Stimulated activated CD4-positive, alpha-beta T cell treated with anti-CD3 and anti-CD28 coated beads, TNF-alpha, amount 100 ng/mL, for 48 hours (primary cell): ENCODE measurements around the gene PLXNA2.

ENCODE experiments used
- DNase-seq, 3 donors: peaks; one replicate each; pipeline ENCODE4 v3.0.0-alpha.2; 2020; ENCODE audit warnings: low read depth in 3 of 3

The PLXNA2 gene

DNA sequence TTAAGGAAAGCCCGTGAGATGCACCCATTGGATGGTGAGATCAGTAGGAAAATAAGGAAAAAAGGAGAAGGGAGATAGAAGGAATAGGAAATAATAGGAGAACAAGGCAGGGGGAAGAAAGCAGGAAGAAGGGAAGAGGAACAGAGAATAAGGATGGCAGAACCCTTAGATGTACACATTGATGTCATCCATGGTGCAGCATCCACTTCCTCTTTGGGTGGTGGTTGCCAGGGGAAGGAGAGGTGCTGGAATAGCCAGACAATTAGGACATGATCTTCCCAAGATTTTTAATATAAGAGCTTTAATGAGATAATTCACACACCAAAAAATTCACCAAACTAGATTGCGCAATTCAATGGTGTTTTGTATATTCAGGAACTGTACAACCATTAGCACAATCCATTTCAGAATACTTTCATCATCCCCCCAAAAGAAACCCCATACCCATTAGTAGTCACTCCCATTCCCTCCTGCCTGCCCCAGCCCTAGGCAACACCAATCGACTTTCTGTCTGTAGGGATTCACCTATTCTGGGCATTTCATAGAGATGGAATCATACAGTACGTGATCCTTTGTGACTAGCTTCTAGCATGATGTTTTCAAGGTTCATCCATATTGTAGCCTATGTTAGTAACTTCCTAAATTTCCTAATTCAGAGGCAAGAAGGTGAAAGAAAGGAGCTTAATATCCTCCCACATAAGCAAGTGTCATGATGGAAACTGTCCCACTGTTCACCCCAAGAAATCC, 121.4 kb downstream of the PLXNA2 start:
- DNase-seq, result no peak

DNA sequence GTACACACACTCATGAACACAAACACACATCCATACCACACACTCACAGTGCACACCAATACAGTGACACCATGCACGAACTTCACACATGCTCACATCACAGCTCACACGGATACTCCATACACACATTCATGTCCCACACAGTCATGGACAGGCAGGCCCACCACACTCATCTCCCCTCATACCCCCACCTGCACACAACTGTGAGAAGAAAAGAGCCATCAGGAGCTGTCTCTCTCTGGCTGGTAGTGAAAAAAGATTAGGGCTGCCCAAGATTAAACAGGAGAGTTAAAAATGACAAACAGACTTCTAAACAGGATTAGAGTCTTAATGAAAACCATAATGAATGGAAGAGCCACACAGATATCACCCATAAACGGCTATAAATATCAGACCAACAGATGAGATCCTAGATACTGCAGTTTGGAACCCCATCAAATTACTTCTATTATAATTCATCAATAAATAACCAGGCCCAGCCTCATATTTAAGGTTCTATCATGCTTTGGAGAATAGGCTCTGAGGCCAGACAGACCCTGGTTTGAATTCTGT, 122.3 kb downstream of the PLXNA2 start:
- DNase-seq, result no peak

DNA sequence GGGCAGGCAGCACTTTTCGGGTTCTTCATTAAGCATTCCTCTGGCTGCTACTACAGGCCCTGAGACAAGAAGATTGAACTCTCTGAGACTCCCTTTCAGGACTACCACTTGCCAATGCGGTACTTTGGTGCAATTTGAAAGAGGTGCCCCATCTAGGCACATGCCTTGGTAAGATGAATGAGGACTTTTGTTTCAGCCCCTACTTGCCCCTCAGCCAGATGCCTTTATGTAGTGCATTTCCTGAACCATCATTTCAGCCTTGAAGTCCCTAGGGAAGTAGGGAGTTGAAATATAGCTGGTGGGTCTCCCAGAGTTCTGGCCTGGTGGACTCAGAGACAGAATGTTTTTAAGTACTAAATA, 123.8 kb downstream of the PLXNA2 start:
- DNase-seq, result no peak

DNA sequence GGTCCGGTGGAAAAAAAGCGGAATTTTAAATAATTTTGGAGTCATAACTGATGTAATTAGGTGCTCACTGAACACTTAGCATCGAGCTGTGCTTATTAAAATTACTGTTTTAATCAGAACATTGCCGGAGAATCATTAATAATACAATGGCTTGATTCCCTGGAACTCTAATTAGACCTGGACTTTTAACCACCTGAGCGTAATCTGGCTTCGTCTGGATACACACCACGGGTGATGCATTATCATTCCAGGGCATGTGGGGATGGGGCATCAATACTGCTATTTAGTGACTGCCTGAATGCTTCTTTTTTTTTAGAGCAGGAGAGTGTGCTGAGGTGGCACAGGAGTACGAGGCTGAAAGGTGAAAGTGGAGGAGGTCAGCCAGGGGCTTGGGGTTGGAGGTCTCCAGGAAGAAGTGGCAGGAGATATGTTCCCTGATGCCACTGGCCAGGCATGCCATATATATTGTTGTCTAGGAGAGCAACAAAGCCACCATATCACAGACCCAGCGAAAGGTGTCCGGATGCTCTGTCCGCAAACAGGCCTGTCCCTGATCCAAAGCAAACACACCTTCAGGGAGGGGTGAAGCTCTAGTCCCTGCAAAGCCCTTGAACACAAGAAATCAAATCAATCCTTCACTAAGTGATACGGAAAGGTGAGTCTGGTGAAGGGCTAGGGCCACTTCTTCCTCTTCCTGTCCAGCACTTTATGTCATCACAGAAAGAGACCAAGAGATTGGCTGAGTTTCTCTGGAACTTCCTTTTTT, 125.2 kb downstream of the PLXNA2 start:
- DNase-seq, result no peak

DNA sequence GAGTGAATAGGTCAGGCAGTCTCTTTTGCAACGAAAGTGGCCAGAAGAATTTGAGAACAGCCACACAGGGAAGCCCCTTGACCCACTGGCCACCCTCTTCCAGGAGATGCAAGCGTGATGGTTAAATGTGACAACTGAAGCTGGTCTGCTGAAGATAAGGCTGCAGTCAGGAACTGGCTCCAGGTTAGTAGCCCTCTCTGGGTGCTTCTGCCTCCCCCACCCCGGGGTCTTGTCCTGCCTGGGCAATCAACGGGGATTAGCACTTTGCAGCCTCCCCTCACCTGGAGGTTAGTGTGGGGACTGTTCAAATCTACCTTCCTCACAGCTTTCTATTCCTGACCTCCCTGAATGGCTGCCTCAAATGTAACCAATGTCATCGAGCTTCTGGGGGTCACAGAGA, 125.9 kb downstream of the PLXNA2 start:
- DNase-seq, result no peak

DNA sequence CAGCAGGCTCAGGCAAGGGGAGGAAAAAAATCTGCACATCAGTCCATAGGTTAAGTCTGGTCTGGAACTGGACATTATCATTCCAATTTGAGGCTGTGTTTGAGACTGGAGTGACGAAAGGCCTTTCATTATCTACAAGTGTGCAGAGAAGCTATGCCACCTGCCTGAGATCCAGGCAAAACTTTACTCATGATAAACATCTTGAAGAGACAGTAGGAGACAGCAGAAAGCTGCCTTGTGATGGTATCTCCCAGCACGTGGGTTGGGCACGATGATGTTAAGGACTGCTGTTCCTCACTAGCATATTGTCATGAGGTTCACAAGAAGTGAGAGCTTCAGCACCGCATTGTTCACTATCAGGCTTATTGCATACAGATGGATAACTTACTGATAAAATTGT, 126.4 kb downstream of the PLXNA2 start:
- DNase-seq, result no peak

DNA sequence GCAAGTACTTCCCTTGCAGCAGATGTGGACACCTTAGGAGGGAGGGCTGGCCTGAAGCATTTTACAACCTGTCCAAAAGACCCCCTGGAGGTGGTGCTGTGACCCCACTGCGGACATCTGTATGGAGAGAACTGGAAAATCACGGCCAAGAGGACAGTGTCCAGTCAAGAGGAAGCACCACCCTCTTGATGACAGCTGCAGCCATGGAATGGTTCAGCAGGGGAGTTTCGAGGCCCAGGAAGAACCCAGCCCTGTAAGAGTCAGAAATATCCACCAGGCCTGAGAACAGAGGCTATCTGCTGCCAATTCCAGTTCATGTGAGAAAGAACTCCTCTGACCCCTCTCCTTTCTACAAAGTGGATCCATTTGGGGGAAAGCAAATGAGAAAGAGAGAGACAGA, 126.8 kb downstream of the PLXNA2 start:
- no peak for DNase-seq

DNA sequence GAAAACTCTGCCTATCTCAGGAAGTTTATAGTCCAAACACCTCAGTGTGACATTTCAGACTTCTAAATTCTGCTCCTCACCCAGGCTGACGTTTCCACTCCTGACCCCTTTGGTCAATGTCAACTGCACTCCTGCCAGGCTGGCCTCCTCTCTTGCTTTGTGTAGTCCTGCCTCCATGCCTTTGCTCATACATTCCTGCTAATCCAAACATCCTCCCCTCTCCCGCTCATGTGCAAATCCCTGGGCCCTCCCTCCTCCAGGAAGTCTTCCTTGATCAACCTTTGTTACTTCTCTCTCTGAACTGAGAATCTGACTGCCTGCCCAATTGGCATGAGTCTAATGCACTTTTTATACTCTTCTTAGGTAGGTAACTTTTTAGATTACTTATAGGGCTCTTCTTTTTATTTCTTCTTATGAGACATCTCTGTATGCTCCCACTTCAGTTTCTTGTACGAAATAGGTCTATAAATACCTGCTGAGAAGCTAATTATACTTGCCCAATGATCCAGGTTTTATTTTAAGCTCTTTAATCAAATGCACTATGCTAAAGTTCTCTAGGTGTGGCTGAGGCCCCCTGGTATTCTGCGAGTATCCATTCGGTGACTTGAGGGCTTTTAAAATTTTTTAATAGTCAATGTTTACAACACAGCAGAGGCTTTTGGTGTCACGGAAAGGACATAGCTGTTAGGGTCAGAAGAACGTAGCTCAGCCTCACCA, 128.1 kb downstream of the PLXNA2 start:
- DNase-seq, result no peak

DNA sequence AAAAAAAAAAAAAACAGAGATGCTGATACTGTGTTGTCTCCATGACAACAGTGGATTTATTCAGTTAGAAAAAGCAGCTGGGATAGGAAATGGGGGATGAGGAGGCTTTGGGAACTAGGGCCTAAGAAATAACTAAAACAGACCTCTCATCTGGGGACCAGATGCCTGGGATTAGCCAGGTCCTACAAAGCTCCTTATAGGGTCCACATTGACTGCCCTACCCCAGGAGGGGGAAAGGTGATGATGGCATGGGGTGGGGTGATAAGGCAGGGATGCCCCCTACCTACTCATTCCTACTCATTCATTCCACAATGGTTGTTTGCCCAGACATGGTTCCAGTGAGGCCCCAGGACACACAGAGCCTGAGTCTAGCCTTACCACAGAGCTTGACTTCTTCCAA, 131.2 kb downstream of the PLXNA2 start:
- DNase-seq, result no peak

DNA sequence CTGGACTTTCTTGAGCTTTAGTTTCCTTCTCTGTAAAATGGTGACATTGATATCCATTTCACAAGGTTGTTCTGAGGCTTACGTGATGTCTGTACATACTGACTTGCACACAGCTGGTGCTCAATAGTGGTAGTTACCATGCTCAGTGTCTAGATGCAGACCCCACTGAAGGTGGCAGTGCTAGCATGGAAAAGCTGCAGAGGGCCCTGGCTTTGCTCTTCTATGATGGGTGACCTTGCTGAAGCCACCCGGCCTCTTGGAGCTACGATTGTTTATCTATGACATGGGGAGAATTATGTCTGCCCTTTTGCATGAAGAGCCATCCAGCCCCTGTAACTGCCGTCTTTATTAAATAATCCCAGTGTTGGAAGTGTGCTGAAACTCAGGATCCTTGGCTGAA, 131.8 kb downstream of the PLXNA2 start:
- DNase-seq, result no peak

DNA sequence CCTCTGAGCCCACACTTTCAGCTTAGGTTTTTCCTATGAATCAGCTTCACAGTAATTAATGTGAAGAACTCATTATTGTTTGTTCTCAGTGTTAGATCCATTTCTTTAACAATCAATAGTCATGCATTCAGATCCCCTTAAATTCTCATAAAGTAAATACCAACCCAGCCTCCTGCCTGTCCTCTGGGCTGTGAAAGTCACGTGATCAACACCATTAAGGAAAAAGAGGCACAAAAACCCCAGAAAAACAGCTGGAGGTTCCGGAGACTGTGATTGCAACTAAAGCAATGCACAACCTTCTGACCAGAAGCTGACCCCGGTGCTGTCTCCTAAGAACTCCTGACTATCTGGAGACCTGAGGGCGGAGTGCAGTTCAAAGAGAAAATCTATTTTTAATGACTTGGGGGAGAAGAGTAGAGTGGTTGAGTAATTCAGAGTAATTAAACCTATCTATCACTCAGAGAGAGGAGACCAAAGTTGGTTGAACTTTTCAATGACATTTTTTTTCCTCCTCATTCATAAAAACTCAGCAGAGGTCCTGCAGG, 132.5 kb downstream of the PLXNA2 start:
- DNase-seq, result no peak

DNA sequence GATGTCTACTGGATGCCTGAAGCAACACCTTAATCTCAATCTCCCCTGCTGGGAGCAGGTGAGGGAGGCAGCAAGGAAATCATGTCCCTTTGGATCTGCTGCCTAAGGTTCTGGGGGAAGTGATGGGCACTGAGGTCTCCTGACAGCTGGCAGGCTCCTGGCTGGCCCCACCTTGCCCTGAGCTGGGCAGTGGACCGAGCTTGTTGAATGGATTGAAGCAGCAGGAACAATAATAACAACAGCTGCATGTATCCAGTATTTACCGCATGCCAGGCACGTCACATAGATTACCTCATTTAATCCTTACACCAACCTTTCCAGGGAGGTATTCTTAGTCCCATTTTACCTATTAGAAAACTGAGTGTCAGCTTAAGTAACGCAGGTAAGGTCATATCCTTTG, 133.9 kb downstream of the PLXNA2 start:
- no peak for DNase-seq

DNA sequence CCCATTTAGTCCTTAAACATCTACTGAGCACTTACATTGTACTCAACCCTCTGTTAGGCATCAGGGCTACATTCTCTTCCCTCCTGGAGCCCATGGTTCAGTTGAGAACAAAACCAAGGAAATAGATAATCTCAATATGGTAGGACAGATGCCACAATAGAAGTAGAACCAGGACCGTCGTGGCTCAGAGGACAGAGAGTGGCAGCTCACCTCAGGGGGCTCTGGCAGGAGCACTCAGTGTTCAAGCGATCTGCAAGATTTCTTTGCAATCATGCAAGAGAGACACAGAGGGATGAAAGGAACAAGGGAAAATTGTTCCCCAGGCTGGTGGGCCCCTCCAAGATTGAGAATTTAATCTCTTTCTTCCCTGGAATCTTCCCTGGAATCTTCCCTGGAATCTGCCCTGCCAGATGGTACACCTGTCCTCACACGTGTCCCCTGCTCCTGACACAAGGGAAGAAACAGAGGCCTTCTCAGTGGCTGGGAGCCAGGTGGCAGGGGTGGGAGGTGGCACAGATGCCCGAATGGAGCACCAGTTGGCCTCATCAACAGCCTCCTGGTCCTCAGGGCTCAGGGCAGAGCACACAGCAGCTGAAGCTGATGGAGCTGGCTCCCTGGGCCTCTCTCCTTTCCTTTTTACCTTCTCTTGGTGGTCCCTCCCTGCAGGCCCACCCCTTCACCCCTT, 135.4 kb downstream of the PLXNA2 start:
- DNase-seq, result no peak

DNA sequence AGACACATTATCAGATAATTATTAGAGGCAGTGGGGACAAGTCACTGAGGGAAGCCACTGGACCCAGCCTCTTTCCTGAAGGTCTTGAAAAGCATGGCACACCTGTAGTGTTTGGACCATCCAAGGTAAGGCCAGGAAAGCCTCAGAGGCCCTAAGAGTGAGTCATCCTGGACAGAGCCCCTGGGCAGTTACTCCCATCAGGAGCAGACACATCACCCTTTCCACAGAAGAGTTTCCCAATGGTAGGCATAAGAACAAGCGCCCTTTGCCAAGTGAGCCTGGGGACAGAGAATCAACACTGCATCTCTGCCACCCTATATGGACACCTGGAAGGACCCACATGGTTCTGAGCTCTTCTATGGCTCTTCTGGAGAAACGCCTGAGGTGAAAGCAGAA, 136.0 kb downstream of the PLXNA2 start:
- DNase-seq, result no peak

DNA sequence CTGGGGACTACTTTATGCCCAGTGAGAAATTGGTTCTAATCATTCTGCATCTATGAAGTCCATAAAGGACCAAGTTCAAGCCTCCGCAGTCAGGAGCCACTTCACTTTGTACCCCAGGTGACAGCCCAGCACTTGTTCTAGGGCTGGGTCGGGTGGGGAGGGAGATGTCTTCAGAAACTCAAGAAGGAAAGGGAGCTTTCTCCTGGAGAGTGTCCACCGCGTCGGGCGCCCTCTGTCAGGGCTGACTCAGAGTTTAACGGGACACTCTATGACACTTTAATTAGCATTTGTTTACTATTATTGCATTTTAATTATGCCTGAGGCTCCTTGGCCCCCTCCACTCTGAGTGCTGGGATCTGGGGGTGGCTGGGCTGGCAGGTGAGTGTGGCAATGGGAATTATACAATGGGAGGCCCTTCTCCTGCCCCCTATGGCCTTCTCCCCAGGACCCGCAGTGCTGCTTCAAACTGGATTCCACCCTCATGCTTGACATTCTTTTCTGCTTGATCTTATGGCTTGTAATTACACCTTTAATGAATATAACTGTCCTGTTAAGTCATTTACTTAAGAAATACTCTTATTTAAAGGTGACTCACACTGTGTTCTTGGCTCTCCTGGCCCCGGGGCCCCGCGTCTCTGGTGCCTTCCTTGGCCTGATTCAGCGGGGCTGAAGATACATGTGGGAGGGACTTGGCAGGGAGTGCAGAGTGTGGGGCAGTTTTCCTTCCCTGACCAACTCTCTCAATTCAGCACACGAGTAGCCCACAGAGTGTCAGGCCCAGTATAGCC, 136.6 kb downstream of the PLXNA2 start:
- DNase-seq, result no peak

DNA sequence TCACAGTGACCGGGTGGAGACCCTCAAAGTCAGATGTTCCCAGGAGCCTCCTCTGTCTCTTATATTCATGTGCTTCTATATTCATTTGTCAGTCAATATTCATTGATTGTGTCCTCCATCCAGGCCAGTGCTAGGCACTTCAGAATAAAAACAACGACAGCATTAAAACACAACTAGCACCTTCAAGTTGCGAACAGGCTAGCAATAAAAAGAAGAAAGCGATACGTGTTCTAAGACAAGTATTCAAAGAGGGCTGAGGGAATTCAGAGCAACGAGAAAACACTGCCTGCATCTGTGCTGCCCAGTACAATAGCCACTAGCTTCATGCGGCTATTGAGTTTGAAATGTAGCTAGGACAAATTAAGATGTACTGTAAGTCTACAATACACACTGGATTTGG, 138.0 kb downstream of the PLXNA2 start:
- DNase-seq, result no peak

DNA sequence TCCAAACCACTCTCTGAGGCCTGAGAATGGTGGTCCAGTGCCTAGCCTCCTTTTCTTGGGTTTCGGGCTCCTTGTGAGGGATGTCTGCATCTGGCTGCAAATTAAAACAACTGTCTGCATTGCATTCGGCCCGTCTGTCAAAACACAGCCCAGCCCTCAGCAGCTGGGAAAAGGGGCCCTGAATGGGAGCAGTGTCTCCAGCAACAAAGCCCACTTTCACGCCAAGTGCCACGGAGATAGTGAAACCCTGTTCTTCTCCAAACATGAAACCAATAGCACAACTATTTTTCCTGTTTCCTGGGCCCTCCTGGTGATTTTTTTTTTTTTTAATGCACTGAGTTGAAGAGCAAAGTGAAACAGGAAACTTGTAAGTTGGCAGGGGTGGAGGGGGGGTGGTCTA, 138.4 kb downstream of the PLXNA2 start:
- no peak for DNase-seq

DNA sequence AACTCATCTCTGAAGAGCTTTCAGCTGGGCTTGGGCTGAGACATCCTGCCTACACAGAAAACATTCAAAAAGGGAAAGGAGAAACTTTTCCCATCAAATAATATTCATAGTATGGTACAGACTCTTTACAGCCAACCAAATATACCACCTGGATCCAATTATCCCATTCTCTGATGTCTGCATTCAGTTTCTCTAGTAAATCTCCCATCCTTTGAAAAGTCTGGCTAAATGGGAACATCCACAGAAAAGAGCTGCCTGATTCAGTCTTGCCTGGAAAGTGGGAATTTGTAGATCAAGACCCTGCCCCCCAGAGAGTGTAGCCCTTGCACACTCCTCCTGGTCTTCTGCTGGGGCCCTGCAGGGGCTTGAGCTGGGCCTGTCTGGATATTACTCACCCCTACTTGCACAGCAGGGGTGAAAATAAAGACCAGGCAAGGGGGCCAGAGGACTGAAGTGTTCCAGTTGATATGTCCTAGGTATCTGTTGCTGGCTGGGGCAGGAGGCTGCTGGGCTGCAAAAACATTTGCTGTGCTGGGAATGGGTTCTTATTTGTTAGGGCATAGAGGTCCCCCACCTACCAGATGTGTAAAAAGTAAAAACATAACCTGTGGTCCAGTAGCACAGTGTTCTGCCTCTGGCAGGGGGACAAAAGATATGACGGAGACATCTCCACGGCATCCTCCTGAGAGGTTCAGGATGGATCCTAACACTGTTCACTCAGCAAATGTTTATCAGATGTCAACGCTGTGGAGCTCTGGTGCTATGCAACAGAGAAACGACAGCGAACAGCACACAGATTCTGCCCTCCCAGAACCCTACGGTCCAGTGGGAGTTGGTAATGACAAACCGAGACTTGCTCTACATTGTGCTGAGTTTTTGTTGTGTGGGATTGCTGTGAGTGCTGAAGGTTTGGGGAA, 140.3 kb downstream of the PLXNA2 start:
- no peak for DNase-seq

DNA sequence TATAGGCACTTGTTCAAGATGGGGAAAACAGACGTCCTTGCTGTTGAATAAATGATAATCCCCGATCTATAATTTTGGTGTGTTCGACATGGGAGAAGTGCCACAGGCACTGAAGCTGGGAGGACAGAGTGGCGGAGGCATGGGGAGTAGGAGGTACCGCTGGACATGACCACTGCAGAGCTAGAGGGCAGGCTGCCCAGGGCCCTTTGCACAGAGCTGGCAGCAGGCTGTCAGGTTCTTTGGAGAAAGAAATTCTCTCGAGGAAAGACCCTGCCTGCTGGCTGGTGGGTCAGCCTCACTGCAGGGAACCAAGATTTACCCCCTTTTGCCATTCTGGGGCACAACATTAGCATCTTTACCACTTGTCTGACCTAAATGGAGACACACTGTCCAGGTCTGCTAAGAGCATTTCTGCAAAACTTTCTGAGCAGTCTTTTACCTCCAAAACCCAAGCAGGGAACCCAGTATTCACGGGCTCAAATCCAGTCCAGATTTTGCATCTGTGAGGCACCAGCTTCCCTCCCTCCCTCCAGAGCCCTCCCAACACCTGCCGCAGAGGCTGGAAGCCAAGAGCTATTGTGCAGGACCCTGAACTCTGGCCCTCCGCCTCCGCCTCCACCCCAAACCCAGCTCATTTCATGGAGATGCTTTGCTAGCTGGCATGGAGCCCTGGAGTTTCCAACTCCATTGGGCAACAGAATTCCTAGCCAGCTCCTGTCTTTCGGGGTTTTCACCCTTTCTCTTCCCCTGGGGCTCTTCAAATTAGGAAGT, 142.3 kb downstream of the PLXNA2 start:
- no peak for DNase-seq
